Endodermal cell (in vitro differentiated cells): ENCODE data around the gene ODF4. TPM values are rescaled to one million over a fixed set of nuclear protein-coding genes. Genes with fewer than 3 reads are reported as not detected.
"Not testable (repeated sequence)": the region's sequence is repeated elsewhere in the genome, so short reads cannot be mapped to it uniquely, and the experiment has no call there.

Experiments
- DNase-seq: peaks from one replicate; pipeline ENCODE4 v3.0.0-alpha.2; 2017
- H3K27ac ChIP-seq: 2 replicates; pipeline ENCODE4 v1.5.1; 2013; ENCODE audit warnings: mild to moderate bottlenecking, low read depth, low read length, moderate library complexity
- H3K27me3 ChIP-seq: 2 replicates; pipeline ENCODE4 v1.6.1; 2013; ENCODE audit warnings: mild to moderate bottlenecking, low read length, moderate library complexity; ENCODE audit not compliant: insufficient read depth, control insufficient read depth, poor library complexity, severe bottlenecking
- H3K36me3 ChIP-seq: 2 replicates; pipeline ENCODE4 v1.7.0; 2013; ENCODE audit warnings: mild to moderate bottlenecking, low read length, moderate library complexity; ENCODE audit not compliant: control insufficient read depth, insufficient read depth
- H3K4me1 ChIP-seq: one replicate; pipeline ENCODE4 v1.7.0; 2013; ENCODE audit warnings: low read length; ENCODE audit not compliant: control insufficient read depth, insufficient read depth
- H3K4me3 ChIP-seq: 2 replicates; pipeline ENCODE4 v1.5.1; 2013; ENCODE audit warnings: mild to moderate bottlenecking, low read length, moderate library complexity
- H3K9ac ChIP-seq: 2 replicates; pipeline ENCODE4 v1.6.1; 2013; ENCODE audit warnings: mild to moderate bottlenecking, low read length, moderate library complexity; ENCODE audit not compliant: poor library complexity, severe bottlenecking; ENCODE audit errors: extremely low read depth
- H3K9me3 ChIP-seq: 2 replicates; pipeline ENCODE4 v1.6.1; 2013; ENCODE audit warnings: mild to moderate bottlenecking, low read length, moderate library complexity; ENCODE audit not compliant: control insufficient read depth
- H3K27ac Mint-ChIP-seq: 2 replicates; pipeline ENCODE4 v1.8.0; 2020; ENCODE audit warnings: mixed read lengths
- H3K27me3 Mint-ChIP-seq: 2 replicates; pipeline ENCODE4 v1.8.0; 2021; ENCODE audit warnings: mild to moderate bottlenecking, mixed read lengths; ENCODE audit not compliant: insufficient read depth
- H3K36me3 Mint-ChIP-seq: 2 replicates; pipeline ENCODE4 v1.8.0; 2020; ENCODE audit warnings: low read depth, mixed read lengths
- H3K4me1 Mint-ChIP-seq: 2 replicates; pipeline ENCODE4 v1.8.0; 2020; ENCODE audit warnings: mixed read lengths
- H3K4me3 Mint-ChIP-seq: 2 replicates; pipeline ENCODE4 v1.8.0; 2020; ENCODE audit warnings: mild to moderate bottlenecking, moderate library complexity, mixed read lengths
- H3K9me3 Mint-ChIP-seq: 2 replicates; pipeline ENCODE4 v1.8.0; 2020; ENCODE audit warnings: mild to moderate bottlenecking, mixed read lengths
- WGBS, 2 experiments: methylation state at CpG; one replicate each; pipeline versions ENCODE4 v1.1.5 to v1.1.7; 2013; ENCODE audit warnings: missing lambda C conversion rate in 2 of 2, mixed read lengths in 1 of 2; ENCODE audit not compliant: insufficient coverage in 1 of 2, insufficient read length in 1 of 2; 5-methylcytosine and 5-hydroxymethylcytosine counted together
- total RNA-seq, 2 donors: library from RNA; stranded (reverse); fragmentation: NEBNext Ultra II Directional in 1 of 2; extraction: Animal tissue kit (Norgen Biotek cat#: 25700) in 1 of 2; gene quantifications; 2 replicates in 1 of 2; 3 replicates in 1 of 2; pipeline ENCODE4 v1.2.1, GENCODE V29; 2021
- TF ChIP-seq, protein P1 (sequence below): fragments of 200-600 bp; sonication (generic); conservative IDR thresholded peaks from 2 replicates; pipeline ENCODE4 v1.5.0; 2021; ENCODE audit warnings: antibody characterized with exemption, mild to moderate bottlenecking

The ODF4 gene
- total RNA-seq, 2 donors from 2014 or later: not detected

DNA sequence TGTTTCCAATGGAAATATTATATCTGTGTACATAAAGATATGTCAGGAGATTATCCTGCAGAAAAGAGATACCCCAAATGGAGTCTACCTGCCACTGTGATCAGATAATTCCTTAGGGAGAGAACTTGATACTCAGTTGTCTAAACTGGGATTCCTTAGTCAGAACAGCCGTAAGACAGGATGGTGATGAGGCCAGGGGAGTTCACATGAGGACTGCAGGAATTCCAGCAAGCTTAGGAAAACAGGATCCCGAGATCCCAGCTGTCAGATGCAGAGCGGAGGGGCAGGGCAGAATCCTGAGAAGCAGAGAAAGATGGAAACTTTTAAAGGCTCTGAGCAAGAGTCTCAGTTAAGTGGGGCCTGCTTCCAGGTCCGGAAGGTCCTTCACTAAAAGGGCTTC, 32.1 kb downstream of the ODF4 start:
- Mint-ChIP-seq H3K27ac (no peak overlapping the region), H3K36me3 (peaks cover 54% of the 10 kb centered on the region)

GRCh38 chr17:8372422-8372821, 32.8 kb downstream of the ODF4 start:
- no peak overlapping the region for H3K4me3 ChIP-seq
- H3K4me1 ChIP-seq: no peaks in the 10 kb centered on the region
- Mint-ChIP-seq H3K9me3 (peaks cover 6% of the 10 kb centered on the region), H3K36me3 (peaks cover 60% of the 10 kb centered on the region), H3K27me3 (no peaks in the 10 kb centered on the region), H3K4me3 (no peak overlapping the region), H3K27ac (no peak overlapping the region), H3K4me1 (peaks cover 14% of the 10 kb centered on the region)
- H3K27me3 ChIP-seq: no peaks in the 10 kb centered on the region
- no peak overlapping the region for H3K9ac ChIP-seq
- WGBS, 2 experiments: 85 to 92% methylated on average over 5 to 7 of the region's 7 CpGs
- H3K9me3 ChIP-seq: no peaks in the 10 kb centered on the region
- no peak for DNase-seq
- H3K27ac ChIP-seq: no peak overlapping the region
- TF ChIP-seq, protein P1, sequence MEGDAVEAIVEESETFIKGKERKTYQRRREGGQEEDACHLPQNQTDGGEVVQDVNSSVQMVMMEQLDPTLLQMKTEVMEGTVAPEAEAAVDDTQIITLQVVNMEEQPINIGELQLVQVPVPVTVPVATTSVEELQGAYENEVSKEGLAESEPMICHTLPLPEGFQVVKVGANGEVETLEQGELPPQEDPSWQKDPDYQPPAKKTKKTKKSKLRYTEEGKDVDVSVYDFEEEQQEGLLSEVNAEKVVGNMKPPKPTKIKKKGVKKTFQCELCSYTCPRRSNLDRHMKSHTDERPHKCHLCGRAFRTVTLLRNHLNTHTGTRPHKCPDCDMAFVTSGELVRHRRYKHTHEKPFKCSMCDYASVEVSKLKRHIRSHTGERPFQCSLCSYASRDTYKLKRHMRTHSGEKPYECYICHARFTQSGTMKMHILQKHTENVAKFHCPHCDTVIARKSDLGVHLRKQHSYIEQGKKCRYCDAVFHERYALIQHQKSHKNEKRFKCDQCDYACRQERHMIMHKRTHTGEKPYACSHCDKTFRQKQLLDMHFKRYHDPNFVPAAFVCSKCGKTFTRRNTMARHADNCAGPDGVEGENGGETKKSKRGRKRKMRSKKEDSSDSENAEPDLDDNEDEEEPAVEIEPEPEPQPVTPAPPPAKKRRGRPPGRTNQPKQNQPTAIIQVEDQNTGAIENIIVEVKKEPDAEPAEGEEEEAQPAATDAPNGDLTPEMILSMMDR: no peak
- peaks cover 25% of the 10 kb centered on the region for H3K36me3 ChIP-seq

More for the DNA sequence above, 32.1 kb downstream of the ODF4 start:
- H3K27me3 Mint-ChIP-seq: no peaks in the 10 kb centered on the region
- Histone ChIP-seq H3K4me1 (no peaks in the 10 kb centered on the region), H3K36me3 (peaks cover 19% of the 10 kb centered on the region), H3K4me3 (no peak overlapping the region), H3K9ac (no peak overlapping the region), H3K9me3 (no peaks in the 10 kb centered on the region), H3K27me3 (no peaks in the 10 kb centered on the region), H3K27ac (no peak overlapping the region)
- no peak overlapping the region for H3K4me3 Mint-ChIP-seq
- TF ChIP-seq, protein P1: no peak
- WGBS, 2 experiments: 90 to 93% methylated on average over 3 to 4 of the region's 4 CpGs
- DNase-seq: no peak
- H3K9me3 Mint-ChIP-seq: peaks cover 6% of the 10 kb centered on the region
- peaks cover 13% of the 10 kb centered on the region for H3K4me1 Mint-ChIP-seq

DNA sequence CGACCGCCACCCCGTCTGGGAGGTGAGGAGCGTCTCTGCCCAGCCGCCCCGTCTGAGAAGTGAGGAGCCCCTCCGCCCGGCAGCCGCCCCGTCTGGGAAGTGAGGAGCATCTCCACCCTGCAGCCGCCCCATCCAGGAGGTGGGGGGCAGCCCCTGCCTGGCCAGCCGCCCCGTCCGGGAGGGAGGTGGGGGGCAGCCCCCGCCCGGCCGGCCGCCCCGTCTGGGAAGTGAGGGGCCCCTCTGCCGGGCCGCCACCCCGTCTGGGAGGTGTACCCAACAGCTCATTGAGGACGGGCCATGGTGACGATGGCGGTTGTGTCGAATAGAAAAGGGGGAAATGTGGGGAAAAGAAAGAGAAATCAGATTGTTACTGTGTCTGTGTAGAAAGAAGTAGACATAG, 34.2 kb downstream of the ODF4 start:
- not testable (repeated sequence) for H3K27me3 ChIP-seq, H3K9ac ChIP-seq, H3K4me1 ChIP-seq, H3K9me3 ChIP-seq, H3K4me3 ChIP-seq, H3K27me3 Mint-ChIP-seq, H3K27ac Mint-ChIP-seq, DNase-seq, H3K27ac ChIP-seq, H3K4me3 Mint-ChIP-seq, H3K9me3 Mint-ChIP-seq
- H3K4me1 Mint-ChIP-seq: peaks cover 12% of the 10 kb centered on the region
- WGBS, 2 experiments: 93% methylated on average over 3 to 26 of the region's 26 CpGs
- peaks cover 65% of the 10 kb centered on the region for H3K36me3 Mint-ChIP-seq
- H3K36me3 ChIP-seq: peaks cover 34% of the 10 kb centered on the region

GRCh38 chr17:8375738-8376259, 36.2 kb downstream of the ODF4 start:
- H3K27ac ChIP-seq: peak overlapping the region; percentile 80
- 79 to 87% methylated on average over 17 to 18 of the region's 18 CpGs for WGBS, 2 experiments
- peak overlapping the region; percentile 77 for H3K4me3 ChIP-seq
- Mint-ChIP-seq H3K27me3 (no peaks in the 10 kb centered on the region), H3K9me3 (peaks cover 4% of the 10 kb centered on the region), H3K27ac (peak overlapping the region; percentile 89), H3K4me1 (peaks cover 15% of the 10 kb centered on the region), H3K36me3 (peaks cover 69% of the 10 kb centered on the region), H3K4me3 (peak overlapping the region; percentile 82)
- DNase-seq: peak; percentile 63
- peaks cover 6% of the 10 kb centered on the region for H3K4me1 ChIP-seq
- H3K9me3 ChIP-seq: no peaks in the 10 kb centered on the region
- TF ChIP-seq, protein P1: no peak
- H3K36me3 ChIP-seq: peaks cover 42% of the 10 kb centered on the region
- no peaks in the 10 kb centered on the region for H3K27me3 ChIP-seq
- peak overlapping the region; percentile 61 for H3K9ac ChIP-seq
